ENCODE results near the gene GGT6.

GGT6 gene

DNA sequence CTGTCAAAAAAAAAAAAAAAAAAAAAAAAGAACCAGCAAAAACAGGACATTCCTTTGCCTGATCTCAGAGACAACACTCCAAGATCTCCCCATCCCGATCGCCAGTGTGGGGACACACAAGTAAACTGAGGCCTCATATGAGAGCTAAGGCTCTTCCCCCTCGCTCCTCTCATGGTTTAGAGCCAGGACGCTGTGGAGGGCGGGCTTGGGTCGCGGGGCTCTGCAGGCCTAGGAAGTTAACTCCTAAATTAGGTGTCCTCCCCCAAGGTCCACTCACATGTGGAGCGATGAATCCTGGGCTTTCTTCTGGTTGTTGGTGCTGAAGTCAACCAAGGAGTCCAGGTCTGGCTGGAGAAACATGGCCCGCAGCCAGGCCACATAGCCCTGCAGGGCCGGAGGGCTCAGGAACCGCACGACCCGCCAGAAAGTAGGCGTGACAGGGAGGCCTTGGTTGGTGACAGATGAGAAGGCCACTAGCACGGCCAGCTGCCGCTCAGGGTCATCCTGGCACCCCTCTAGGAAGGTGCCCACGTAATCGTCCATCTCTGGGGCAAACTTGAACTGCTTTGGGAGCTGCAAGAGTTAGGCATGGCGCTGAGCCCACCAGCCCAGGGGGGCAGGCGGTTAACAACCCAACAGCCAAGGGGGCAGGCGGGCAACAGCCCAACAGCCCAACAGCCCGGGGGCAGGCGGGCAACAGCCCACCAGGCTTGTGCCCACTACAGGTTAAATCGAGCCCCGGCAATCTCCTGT lies 10.4 kb downstream of the GGT6 start:
- DNase-seq, result no peak

DNA sequence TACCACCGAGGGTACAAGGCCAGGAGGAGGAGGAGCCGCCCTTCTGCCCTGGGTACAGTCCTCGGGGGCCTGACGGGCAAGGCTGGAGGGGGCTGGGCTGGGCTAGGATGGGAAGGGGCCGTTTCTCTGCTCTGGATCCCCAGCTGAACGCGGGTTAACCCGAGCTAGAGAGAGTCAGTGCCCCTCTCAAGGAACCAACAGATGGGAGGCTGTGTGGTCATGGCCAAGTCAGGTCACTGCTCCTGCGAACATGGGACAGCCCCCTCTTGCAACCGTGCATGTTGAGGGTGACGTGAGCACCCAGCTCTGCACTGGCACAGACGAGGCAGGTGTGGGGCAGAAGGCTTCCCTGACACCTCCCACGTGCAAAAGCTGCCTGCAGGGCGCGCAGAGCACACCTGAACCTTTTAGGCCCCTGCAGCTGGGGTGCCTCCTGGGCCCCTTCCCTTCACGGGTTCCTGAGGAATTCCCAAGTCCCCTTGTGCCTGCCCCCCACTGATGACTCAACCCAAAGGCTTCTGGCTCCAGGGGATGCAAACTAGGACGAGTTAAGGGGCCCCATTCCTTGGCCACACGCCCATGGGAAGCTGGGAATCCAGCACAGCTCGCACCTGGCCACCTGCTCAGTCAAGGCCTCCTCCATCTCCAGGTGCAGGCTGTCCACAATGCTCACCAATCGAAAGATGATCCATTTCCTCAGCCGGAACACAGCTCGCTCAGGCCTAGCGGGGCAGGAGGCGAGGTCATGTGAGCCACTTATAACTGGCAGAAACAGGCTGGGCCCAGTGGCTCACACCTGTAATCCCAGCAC lies 11.5 kb downstream of the GGT6 start:
- no peak for DNase-seq

DNA sequence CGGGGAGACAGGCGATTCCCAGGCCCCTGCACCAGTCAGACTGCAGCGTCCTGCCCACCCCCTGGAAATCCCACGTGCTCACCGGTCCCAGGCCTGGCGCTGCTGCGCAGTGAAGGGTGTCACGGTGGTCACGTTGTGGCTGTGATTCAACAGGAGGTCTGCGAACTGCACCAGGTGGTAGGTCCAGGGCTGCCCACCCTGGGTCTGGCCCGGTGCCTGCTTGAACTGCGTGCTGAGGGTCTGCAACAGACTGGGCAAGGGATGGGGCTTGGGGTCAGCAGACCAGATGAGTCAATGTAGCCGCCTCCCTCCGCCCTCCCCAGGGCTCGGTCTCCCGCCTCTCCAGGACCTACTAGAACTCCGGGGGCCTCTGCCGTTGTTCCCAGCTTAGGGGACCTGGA lies 12.3 kb downstream of the GGT6 start:
- no peak for DNase-seq

DNA sequence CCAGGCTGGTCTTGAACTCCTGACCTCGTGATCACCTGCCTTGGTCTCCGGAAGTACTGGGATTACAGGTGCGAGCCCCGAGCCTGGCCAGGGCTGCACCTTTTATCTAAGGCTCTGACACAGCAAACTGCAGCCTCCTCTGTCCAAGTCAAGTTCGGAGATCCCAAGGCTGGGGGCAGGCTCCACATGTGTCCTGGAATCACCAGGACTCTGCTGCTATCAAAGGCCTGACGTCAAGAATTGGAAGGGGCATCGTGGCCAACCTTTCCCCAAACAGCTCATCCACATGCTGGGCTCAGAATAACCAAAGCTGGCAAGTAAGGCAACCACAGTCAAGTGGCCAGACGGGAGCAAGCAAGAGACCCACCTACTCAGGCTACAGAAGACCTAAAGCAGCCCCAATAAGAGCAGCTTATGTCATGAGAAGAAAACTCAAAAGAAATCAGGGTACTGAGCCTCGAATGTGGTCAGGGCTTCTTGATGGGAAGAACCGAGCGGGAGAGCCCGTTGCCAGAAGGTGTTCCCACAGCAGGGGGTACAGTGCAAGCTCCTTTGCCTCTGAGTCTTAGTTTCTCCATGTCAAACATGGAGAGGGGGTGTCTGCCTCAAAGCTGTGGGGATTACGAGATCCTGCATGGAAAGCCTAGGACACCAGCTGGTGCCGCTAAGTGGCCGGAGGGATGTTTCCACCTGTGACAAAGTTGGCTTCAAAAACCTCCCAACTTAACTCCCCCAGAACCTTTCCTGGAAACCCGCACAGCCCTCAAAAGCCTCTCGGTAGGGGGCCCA lies 13.1 kb downstream of the GGT6 start:
- DNase-seq, result no peak

DNA sequence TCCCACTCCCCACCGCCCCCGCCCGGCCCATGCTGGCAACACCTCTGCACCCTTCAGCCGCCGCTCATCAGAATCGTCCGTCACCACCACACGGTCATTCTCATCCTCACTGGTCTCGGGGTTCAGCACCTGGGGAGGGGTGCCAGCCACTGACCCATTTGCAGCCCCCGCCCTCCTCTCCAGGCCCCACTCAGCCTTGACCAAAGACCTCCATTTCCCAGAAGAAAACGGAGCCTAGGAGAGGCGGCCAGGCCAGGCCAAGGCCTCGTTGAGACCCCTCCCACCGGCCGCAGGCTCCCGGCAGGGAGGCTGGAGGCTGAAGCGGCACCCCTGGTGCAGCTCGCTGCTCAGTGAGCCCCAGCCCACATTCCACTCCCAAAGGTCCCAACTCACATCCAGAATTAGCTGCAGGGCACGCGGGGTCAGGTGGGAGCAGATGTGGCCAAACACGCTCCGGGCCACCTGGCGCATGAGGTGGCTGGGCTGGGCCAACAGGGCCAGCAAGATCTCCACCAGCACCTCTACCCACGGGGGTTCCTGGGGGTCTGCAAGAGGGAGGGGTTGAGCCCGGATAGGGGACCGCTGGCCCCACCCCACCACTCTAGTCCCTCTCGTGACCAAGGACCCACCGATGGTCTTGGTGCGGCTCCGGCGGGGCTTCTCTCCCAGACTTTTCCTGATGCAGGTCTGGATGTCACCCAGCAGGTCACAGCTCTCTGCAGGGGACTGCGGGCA lies 15.0 kb downstream of the GGT6 start:
- DNase-seq, result no peak

DNA sequence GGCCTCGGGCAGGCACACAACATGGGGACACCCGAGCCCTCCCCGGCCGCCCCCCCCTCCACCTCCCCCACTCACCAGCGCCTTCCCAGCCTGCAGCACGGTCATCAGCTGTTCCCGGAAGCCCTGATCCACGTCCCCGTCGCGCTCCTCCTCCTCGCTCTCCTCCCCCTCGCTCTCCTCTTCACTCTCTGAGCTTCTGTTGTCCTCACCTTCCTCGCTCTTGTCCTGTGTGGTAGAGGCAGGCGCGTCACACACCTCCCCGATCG lies 15.5 kb downstream of the GGT6 start:
- DNase-seq, result no peak

DNA sequence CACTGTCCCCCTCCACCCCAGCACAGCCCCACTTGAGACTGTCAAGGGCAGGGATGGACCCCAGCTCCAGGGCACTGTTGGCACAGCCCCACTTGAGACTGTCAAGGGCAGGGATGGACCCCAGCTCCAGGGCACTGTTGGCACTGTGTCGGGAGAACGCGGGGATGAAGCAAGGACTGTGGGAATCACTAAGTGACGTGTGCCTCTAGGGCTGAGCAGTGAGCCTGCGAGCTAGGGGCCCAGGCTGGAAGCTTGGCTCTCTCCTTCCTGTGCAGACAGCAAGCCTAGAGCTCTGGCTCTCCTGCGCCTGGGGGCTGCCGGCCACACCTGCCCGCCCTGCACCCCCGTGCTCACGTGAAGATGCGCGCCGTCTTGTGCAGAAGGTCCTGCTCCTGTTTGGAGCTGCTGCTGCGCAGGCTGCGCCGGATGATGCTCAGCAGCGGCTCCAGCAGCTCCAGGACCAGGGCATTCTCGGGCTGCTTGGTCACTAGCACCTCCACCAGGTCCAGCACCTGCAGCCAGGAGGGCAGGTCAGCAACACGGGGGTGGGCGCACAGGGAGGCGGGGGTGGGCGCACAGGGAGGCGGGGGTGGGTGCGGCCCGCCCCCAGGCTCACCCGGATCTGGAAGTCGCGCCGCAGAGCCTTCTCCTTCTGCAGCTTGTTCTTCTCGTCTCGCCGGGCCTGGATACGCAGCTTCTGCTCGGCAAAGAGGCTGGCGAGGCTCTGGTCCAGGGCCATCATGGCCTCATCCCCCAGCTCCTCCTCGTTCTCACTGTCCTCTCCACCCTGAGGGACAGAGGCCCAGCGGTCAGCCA lies 16.0 kb downstream of the GGT6 start:
- no peak for DNase-seq

DNA sequence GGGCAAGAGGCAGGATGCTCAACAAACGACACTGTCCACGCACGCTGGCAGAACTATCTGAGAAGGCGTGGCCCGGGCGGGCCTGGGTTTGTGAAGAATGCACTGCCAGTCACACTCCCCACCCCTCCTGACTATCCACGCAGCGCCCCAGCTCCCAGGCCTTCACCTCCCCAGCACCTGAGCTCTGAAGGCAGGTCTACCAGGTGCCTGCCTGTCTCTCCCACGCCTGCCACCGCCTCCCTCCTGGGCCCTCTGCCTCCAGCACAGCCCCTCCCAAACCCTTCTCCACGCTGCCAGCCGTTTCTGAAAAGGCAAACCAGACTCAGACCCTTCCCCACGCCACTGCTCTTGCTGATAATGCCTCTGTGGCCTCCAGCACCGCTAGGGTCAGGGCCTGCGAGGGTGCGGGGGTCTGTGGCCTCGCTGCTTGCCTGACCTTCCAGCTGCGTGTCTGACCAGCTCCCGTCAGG lies 16.8 kb downstream of the GGT6 start:
- DNase-seq, result no peak

DNA sequence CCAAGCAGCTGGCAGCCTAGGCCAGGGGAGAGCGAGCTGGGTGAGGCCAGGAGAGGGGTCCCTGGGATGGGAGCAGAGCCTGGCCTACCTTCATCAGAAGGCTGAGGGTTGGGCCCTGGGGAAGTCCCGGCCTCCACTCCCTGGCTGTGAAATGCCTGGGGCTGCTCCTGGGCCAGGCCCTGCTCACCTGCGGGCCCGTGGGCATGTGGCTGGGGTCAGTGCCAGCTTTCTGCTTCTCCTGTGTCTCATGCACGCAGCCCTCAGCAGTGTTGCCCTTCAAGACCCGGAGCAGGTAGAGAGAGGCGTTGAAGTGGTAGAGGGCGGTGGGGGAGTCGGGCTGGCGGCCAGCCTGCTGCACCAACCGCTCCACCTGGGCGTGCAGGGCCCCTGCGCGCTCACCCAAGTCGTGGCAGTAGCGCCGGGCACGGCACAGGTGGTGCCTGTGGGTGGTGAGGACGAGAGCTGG lies 17.6 kb downstream of the GGT6 start:
- DNase-seq, result no peak

DNA sequence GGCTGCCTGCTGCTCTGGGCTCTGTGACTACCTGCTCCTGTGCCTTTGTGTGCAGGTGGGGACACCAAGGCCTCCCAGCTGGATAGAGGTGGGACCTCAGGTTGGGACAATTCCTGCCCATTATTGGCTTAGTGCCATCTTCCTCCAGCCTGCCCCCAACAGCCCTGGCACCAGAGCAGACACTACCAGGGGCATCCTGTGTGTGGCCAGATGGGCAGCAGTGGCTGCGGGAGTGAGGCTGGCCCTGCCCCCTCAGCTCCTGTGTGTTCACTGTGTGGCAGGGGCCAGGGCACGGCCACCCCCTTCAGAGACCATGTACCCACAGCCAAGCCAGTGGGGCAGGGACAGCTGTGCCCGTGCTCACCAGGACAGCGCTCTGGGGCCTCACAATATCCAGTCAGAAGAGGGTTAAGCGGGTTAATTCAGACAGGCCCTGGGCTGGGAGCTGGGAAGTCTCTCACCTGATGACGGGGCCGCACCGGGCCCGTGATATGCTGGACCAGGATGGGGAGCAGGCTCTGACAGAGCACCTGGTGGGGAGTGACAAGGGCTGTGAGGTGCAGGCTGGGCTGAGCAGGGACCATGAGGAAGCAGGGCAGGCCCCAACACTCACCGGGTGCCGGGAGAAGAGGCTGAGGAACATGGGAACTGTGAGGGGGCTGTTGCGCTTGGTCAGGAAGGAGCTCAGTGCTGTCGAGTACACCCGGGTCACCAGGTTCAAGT lies 18.2 kb downstream of the GGT6 start:
- no peak for DNase-seq

DNA sequence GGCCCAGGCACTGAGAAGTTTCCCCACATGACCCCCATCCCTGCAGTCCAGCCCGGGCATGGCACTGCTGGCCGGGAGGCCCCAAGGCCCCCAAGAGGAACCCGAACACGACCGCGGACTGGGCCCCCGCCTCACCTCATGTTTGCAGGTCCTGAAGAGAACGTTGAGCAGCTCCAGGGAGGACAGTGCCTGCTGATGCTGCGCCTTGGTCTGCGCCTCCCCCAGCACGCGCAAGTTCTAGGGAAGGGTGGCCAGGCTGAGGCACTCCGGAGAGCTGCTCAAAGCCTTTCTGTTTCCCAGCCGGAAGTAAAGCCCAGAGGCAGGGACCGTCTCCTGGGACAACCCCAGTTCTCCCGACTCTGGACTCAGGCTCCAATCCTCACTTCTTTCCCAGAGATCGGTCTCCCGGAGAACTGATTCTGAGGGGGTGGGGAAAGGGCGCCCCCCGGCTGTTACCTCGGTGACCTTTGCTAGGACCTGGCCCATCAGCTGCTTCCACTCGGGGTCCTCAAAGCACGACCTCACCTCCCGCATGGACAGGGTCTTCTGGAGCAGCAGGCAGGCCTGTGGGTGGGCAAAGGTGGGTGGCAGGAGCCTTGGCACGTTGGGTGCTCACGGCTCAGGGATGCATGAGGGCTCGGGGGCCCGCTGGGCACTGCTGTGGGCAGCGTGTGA lies 18.9 kb downstream of the GGT6 start:
- DNase-seq, result no peak

DNA sequence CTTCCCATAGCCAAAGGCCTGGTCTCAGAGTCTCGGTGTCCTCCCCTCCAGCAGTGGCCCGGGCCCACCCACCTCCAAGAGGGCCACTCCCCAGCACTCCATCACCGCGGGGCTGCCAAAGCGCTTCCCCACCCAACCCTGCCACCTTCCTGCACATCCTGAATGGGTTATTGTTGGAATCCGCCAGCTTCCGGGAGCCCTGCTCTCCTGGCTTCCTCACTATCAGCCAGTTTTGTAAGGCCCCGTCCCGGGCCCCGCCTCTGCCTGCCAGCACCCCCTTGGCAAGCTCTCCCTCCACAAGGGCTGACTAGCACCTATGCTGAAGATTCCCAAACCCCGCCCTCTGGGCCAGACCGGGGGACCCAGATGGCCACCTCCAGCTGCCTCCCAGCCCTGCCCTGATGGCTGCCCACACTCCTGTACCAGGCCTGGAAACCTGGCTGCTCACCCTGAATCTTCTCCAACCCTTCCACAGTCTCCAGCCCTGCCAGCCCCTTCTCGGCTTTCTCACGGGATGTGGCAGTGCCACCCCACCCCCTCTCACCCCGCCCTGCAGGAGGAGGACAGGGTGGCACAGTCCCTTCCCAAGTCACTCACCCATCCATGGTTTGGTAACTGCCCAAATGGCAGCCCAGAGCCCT lies 19.6 kb downstream of the GGT6 start:
- no peak for DNase-seq

DNA sequence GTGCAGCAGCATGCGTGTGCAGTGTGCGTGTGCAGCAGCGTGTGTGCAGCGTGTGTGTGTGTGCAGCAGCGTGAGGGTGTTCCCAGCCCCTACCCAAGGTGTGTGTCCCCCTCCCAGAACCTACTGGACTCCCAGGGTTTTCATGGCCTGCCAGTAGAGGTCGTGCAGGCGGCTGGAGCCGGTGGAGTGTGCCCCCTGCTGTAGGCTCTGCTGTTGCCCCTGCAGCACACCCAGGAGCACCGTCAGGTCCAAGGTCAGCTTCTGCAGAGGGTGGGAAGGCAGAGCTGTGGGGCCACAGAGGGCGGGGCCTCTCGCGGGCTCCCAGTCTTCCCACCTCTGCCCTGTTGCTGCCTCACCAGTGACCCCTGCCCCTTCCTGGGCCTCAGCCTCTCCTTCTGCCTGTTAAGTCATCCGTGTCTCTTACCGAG lies 20.1 kb downstream of the GGT6 start:
- DNase-seq, result peak in 1 of 3 donors; percentile 40

DNA sequence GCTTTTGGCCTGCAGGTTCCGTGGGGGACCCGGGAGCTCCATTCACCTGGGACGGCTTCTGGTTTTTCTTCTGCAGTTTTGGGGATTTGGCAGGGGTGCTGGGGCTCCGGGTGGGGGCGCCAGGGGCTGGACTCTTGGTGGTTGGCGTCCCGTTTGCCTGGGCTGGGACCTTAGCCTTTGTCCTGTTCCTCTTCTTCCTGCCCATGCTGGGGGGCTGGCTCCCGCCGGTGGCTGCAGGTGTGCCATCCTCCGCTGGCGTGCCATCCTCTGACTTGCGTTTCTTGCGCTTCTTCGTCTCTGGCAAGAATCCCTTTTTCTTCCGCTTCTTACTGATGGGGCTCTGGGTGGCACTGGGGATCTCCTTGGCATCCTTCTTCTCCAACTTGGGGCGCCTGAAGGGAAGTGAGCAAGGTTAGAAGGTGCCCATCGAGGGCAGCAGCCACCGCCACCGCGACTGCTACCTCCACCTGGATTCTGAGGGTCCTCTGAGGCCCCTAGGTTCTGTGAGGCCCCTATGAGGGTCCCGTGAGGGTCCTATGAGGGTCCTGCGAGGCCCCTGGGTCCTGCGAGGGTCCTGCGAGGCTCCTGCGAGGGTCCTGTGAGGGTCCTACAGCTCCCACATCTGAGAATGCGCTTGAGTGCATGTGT lies 20.7 kb downstream of the GGT6 start:
- DNase-seq, result no peak

DNA sequence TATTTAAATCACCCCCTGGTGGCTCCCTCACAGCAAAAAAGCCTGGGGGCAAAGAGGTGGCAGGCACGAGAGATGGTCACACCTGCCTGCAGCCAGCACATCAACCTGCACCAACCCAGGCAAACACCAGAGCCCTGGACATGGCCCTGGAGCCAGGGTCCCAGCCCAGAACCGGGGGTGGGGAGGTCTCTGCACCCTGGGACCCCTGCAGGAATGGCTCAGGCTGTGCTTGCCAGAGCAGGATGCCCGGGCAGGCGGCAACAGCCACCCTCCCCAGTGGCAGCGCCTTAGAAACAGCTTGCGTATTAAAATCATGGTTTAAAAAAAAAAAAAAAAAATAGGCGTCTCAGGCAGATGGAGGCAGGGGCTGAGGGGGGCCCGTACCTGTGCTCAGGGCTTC lies 21.4 kb downstream of the GGT6 start:
- no peak for DNase-seq

DNA sequence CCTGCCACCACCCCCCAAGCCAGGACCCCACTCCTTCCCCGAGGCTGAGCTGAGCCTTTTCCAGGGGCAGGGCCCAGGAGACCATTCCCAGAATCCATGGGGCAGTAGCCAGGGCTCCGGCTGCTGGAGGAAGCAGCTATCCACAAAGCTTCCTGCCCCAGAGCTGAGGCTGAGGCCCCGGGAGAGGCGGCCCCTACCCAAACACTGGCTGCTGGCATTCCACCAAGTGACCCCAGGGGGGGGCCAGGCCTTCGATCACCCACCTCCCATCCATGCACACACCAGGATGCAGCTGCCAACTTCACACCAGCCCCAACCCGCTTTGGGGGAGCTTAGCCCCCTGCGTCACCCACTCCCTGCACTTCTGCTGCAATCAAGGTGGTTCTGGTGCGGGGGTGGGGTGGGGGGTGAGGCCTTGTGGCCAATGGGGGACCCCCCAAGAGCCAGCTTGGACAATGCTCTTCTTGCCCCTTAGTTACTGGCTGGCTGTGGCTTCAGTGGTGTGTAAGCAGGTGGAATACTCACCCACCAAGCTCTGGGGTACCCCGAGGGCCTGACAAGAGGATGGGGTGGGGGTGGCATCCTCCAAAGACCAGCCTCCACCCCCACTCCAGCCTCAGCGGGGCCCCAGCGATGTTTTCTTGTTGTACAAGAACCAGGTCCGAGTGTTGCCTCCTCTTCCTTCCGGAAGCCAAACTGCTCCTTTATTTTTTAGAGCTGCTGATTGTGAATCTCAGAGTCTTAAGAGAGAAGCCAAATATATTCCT lies 22.0 kb downstream of the GGT6 start:
- no peak for DNase-seq

DNA sequence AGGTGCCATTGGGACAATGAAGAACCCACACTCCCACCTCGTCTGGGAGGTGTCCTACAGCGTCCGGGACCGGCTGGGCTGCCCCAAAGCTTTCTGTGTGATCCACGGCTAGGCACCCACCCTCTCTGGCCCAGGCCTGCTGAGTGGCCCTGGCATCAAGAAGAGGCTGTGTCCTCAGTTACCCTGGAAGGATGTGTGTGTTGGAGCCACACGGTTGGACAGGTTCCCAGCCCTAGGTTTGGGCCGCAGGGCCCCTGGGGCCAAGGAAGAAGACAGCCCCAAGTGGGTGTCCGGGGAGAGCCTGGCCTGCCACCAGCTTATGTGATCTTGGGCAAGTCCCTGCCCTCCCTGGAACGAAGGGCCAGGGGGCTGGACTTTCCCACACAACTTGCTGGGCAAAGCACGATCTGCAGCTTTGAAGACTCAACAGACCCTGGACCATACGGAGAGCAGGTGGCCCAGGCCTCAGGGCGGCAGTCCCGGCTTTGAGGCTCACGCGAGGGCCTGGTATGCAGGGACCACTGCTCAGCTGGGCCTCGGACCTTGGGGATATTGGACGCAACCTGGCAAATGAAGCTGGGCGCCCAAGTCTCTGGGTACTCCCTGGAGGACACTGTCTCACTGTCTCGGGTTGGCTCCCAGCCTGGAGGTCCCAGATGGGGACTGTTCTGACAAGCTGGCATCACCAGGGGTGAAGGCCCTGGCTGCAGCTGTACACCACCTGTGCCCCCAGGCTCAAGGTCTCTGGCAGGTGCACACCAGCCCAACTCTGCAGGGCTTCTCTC lies 22.7 kb downstream of the GGT6 start:
- no peak for DNase-seq

All from suppressor macrophage treated with lipopolysaccharide for 1 hour (primary cell).